HG02642 (cell line): Measurements from ENCODE around the gene ZNF74.
"Not testable (repeated sequence)": the region's sequence is repeated elsewhere in the genome, so short reads cannot be mapped to it uniquely, and the experiment has no call there.

Experiments
- ATAC-seq: cut with Tn5 transposase; IDR thresholded peaks from one replicate; pipeline ENCODE4 v1.9.1; 2021; ENCODE audit warnings: mild to moderate bottlenecking; ENCODE audit not compliant: unreplicated experiment, poor library complexity

The ZNF74 gene

GRCh38 chr22:20393705-20394476, at the start of gene ZNF74:
Gene ZNF74 (plus strand): TSS chr22:20394151. CDS start chr22:20394629, 478 bp downstream.
- peak; percentile 82 for ATAC-seq

- not testable (repeated sequence) for ATAC-seq
These were observed 47.4 kb upstream of the ZNF74 start for GRCh38 chr22:20346553-20346952.

DNA sequence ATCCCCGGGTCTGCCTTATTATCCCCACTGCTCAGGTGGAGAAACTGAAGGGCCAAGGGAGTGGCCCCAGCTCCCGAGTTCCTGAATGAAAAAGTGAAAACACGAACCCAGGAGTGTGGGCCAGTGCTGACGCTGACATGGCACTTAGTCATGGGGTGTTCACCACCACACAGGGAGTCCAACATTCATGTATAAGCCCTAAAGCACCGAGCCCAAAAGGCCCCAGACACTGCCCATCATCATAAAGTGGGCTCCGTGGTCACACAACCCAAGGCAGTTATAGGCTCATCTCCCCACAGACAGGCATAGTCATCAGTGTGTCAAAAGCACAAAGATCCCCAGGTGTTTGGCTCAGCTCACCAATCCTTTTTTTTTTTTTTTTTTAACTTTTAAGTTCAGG, 41.4 kb upstream of the ZNF74 start:
- ATAC-seq: not testable (repeated sequence)

- ATAC-seq: no peak
These were observed 39.5 kb upstream of the ZNF74 start for GRCh38 chr22:20354238-20354975.

DNA sequence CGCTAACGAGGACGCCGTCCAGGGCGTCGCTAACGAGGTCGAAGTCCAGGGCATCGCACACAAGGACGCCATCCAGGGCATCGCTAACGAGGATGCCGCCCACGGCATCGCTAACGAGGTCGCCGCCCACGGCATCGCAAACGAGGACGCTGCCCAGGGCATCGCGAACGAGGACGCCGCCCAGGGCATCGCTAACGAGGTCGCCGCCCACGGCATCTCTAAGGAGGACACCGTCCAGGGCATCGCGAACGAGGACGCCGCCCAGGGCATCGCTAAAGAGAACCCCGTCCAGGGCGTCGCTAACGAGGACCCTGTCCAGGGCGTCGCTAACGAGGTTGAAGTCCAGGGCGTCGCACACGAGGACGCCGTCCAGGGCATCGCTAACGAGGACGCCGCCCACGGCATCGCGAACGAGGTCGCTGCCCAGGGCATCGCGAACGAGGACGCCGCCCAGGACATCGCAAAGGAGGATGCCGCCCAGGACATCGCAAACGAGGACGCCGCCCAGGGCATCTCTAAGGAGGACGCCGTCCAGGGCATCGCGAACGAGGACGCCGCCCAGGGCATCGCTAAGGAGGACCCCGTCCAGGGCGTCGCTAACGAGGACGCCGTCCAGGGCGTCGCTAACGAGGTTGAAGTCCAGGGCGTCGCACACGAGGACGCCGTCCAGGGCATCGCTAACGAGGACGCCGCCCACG, 37.9 kb upstream of the ZNF74 start:
- not testable (repeated sequence) for ATAC-seq

GRCh38 chr22:20356906-20357305, 37.0 kb upstream of the ZNF74 start:
- not testable (repeated sequence) for ATAC-seq

GRCh38 chr22:20357967-20358366, 36.0 kb upstream of the ZNF74 start:
- ATAC-seq: not testable (repeated sequence)

DNA sequence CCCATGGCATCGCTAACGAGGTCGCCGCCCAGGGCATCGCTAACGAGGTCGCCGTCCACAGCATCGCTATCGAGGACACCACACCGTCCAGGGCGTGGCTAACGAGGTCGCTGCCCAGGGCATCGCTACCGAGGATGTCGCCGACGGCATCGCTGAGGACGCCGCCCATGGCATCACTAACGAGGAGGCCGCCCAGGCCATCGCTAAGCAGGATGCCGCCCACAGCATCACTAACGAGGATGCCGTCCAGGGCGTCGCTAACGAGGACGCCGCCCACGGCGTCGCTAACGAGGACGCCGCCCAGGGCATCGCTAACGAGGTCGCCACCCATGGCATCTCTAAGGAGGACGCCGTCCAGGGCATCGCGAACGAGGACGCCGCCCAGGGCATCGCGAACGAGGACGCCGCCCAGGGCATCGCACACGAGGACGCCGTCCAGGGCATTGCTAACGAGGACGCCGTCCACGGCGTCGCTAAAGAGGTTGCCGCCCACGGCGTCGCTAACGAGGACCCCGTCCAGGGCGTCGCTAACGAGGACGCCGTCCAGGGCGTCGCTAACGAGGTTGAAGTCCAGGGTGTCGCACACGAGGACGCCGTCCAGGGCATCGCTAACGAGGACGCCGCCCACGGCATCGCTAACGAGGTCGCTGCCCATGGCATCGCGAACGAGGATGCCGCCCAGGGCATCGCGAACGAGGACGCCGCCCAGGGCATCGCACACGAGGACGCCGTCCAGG, 35.3 kb upstream of the ZNF74 start:
- ATAC-seq: not testable (repeated sequence)

DNA sequence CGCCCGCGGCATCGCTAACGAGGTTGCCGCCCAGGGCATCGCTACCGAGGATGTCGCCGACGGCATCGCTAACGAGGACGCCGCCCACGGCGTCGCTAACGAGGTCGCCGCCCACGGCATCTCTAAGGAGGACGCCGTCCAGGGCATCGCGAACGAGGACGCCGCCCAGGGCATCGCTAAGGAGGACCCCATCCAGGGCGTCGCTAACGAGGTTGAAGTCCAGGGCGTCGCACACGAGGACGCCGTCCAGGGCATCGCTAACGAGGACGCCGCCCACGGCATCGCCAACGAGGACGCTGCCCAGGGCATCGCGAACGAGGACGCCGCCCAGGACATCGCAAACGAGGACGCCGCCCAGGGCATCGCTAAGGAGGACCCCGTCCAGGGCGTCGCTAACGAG, 33.7 kb upstream of the ZNF74 start:
- not testable (repeated sequence) for ATAC-seq

GRCh38 chr22:20360866-20361751, 32.8 kb upstream of the ZNF74 start:
- not testable (repeated sequence) for ATAC-seq

DNA sequence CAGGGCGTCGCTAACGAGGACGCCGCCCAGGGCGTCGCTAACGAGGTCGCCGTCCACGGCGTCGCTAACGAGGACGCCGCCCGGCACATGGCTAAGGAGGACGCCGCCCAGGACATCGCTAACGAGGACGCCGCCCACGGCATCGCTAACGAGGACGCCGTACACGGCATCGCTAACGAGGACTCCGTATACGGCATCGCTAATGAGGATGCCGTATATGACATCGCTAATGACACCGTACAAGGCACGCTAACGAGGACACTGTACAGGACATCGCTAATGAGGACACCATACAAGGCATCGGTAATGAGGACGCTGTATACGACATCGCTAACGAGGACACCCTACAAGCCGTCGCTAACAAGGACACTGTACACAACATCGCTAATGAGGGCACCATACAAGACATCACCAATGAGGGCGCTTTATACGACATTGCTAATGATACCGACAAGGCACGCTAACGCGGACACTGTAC, 32.2 kb upstream of the ZNF74 start:
- not testable (repeated sequence) for ATAC-seq

DNA sequence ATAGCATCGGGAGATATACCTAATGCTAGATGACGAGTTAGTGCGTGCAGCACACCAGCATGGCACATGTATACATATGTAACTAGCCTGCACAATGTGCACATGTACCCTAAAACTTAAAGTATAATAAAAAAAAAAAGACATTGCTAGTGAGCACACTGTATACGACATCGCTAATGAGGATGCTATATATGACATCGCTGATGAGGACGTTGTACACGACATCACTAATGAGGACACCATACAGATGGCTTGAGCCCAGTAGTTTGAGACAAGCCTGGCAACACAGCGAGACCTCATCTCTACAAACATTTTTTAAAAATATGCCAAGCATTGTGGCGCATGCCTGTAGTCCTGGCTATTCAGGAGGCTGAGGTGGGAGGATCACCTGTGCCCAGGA, 31.5 kb upstream of the ZNF74 start:
- not testable (repeated sequence) for ATAC-seq

GRCh38 chr22:20364335-20365260, 29.4 kb upstream of the ZNF74 start:
- not testable (repeated sequence) for ATAC-seq

- ATAC-seq: not testable (repeated sequence)
These were observed 27.1 kb upstream of the ZNF74 start for GRCh38 chr22:20366841-20367240.

GRCh38 chr22:20368875-20369274, 25.1 kb upstream of the ZNF74 start:
- not testable (repeated sequence) for ATAC-seq

DNA sequence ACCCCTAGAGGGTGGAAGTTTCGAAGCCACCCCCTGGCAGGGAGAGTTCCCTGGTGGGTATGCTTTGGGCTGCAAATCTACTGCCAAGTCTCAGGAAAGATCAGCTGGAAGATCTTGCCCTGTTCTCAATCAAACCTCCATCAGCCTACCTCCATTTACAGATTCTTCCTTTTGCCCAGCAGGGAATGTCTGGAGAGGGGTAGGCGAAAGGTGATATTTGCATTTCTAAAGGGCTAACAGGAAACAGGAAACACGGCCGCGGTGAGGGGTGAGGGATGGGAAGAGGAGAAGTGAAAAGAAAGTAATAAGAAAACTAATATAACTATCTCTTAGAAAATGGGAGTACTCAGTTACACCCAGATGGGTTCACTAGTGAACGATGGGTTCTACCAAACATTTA, 22.3 kb upstream of the ZNF74 start:
- ATAC-seq: not testable (repeated sequence)

DNA sequence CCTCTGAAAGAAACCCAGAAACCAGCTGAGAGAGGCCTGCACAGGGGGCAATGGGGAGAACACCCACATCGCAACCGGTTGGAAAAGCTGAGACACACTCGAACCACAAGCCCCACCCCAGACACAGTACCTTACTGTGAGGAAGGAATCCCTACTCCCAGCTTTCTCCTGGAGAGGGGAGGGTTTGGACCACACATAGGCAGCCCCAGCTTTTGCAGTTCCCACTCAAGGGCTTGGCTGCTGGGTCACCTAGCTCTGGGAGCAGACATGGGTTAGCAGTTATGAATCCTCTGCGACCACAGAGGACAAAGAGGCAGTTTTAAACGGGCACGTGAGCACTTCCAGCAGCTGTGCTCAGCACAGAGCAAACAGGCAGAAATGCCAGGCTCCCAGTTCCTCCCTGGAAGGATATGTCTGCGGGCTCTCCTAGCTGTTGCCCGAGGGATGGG, 21.5 kb upstream of the ZNF74 start:
- ATAC-seq: not testable (repeated sequence)

- not testable (repeated sequence) for ATAC-seq
These were observed 20.7 kb upstream of the ZNF74 start for GRCh38 chr22:20373195-20373706.
